Measurements from ENCODE around the gene HJV.

The HJV gene

DNA sequence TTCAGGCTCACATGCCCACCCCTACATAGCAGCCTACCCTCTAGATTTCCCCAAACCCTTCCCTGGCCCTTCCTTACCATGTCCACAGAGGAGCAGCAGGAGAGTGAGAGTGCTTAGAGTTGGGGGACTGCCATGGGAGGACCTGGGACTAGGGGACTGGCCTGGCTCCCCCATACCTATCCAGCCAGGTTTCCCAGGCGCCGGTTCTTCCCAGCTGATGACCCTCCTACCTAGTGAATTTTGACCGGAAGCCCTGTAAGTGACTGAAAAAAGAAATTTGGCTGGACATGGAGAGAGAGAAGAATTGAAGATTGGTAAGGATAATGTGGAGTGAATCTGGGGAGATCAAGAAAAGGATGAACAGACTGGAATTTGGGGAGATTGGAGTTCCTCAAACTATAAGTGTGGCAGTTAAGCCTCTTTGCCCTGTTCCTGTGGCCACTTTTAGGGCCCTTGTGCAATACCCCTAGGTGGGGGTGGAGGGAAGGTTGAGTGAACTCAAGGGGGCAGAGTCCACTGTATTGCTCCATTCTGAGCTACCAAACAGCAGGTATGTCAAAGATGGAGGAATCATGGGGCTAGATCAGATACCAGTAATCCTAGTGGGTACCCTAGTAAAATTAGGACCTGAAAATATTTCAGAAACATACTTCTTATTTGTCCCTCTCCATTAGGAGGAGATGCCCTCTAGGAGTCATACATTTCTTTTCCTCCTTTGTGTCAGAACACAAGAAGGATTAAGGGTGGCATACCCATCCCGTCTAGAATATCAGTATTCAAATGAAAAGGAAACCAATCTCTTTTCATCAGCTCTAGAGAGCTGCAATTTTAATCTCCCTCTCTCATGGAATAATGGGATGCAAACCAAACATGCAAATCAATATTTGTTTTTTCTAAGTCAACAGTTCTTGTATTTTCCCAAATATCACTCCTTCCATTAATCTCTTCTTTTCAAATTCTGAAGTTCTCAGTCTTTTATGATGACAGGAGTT, 1.2 kb downstream of the HJV start:
- DNase-seq = no peak

DNA sequence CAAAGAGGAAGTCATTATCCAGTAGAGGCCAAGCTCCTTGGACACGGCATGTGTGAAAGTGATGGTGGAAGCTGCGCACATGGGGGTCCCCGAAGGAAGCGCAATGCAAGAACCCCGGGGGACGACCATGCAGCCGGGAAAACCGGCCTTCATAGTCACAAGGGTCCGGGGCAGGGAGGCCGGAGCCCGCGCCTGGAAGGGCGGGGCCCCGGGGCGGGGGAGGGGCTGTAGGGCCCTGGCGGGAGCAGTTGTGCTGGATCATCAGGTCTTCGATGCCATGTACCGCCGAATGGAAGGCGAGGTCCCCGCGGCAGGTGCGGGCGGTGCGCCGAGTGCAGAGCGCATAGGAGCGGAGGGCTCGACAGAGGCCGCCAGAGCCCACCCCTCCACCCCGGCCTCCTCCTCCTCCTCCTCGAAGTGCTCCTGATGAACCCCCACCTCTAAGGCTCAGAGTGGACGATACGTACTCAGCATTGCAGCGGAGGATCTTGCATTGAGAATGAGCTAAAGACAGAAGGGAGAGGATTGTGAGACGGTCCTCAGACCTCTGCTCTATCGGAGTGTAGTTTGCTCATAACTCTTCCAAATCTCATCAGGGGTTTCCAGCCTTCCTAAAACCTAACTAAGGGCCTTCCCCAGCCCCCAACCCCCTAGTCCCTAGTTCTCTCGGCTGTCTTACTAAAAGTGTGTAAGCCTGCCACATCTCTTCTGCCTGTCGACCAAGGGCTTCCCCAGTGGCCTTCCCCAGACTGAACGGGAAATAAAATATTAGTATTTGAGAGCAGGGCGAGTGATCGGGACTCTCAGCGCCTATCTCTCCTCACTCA, 2.1 kb downstream of the HJV start:
- DNase-seq = no peak

DNA sequence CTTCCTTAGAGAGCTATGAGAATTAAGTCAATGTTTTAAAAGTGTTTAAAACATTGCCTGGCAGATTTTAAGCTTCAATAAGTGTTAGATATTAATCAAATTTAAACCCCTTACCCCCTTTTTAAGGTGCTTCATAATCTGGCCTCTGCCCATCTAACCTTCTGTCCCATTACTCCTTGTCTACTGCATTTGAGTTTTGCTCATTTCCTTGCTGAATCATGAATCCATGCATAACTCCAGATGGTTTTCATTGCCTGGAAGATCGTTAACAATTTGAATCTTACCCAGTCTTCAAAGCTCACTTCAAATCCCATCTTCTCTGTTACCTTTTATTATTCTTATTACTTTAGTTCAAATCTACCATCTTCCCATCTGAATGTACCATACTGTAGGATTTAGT, 4.6 kb downstream of the HJV start:
- no peak for DNase-seq

DNA sequence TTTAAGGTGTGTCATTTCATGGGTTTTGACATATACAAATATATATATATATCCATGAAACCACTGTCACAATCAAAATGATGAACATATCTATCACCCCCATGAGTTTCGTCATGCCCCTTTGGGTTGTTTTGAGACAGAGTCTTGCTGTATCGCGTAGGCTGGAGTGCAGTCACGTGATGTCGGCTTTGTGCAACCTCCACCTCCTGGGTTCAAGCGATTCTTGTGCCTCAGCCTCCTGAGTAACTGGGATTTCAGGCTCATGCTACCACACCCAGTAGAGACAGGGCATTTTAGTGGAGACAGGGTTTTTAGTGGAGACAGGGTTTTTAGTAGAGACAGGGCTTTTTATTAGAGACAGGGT, 8.0 kb downstream of the HJV start:
- DNase-seq = no peak

DNA sequence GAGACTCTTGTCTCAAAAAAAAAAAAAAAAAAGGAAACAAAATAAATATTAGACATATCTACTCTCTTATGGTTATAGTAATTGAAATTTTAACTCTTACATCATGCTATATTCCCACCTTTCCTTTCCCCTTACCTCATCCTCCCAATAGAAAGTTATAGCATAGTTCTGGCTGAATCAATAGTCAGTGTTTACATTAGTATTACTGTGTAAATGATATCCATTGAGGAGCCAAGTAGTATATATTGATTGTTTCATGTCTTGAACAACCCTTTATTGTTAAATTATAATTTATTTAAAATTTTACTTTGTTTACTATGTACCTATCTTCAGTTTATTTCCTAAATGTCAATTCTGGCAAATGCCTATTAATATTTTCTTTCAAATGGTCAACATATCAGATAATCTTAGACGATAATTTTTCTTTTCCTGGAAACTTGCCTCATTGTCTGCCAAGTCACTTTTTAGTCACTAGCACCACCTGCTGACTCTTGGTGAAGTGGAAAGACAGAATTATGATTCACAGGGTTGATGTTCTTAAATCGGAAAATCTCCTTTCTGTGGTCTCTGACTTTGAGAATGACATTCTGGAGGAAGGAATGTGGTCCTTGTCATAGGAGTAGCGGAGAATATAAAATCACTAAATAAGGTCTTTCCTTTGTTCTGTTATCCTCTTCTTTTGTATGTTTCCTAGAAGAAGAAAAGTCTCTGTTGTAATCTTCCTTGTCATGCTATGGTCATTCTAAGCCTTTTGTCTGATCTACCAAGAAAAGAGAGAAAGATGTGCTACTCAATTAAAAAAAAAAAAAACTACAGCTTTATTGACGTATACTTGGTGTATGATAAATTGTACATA, 8.6 kb downstream of the HJV start:
- no peak for DNase-seq

DNA sequence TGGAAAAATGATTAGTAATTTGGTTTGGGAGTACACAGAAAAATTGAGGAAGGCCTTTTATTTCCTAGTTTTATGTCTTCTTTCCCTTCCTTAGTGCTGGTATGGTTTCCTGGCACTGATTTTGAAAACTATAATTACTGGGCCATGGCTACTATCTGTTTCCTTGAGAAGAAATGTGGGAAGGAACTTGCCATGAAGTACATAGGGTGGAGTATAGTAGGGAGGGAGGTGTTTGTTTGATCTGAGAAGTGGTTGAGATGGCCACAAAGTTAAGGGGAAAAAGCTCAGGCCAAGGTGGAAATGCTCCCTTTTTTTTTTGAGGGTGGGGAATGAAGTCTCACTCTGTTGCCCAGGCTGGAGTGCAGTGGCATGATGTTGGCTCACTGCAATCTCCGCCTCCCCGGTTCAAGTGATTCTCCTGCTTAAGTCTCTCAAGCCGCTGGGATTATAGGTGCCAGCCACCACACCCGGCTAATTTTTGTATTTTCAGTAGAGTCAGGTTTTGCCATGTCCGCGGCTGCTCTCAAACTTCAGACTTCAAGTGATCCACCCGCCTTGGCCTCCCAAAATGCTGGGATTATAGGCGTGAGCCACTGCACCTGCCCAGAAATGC, 11.3 kb downstream of the HJV start:
- no peak for DNase-seq

DNA sequence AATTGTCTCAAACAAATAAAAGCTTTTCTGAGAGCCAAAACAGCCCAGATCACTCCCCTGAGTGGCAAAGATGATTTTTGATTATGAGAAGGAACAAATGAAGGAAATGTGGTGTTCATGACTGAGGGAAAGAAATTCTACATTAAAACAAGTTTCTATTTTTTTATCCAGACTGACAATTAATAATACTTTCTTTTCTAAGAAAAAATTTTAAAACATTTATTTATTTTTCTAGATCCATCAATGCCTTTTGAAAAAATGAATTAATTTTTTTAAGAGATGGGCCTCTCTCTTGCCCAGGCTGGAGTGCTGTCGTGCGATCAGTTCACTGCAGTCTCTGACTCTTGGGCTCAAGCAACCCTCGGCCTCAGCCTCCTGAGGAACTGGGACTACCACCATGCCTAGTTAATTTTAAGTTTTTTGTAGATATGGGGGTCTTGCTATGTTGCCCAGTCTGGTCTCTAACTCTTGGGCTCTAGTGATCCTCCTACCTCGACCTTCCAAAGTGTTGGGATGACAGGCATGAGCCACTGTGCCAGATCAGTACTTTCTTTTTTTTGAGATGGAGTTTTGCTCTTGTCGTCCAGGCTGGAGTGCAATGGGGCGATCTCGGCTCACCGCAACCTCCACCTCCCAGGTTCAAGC, 13.9 kb downstream of the HJV start:
- no peak for DNase-seq

DNA sequence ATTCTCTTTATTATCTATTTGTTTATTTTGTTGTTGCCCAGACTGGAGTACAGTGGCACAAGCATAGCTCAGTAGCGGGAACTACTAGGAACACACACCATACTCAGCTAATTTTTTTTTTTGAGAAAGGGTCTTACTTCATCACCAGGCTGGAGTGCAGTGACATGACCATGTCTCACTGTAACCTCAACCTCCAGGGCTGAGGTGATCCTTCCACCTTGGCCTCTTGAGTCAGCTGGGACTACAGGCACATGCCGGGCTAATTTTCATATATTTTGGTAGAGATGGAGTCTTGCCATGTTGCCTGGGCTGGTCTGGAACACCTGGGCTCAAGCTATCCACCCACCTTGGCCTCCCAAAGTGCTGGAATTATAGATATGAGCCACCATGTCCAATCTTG, 19.8 kb downstream of the HJV start:
- no peak for DNase-seq

DNA sequence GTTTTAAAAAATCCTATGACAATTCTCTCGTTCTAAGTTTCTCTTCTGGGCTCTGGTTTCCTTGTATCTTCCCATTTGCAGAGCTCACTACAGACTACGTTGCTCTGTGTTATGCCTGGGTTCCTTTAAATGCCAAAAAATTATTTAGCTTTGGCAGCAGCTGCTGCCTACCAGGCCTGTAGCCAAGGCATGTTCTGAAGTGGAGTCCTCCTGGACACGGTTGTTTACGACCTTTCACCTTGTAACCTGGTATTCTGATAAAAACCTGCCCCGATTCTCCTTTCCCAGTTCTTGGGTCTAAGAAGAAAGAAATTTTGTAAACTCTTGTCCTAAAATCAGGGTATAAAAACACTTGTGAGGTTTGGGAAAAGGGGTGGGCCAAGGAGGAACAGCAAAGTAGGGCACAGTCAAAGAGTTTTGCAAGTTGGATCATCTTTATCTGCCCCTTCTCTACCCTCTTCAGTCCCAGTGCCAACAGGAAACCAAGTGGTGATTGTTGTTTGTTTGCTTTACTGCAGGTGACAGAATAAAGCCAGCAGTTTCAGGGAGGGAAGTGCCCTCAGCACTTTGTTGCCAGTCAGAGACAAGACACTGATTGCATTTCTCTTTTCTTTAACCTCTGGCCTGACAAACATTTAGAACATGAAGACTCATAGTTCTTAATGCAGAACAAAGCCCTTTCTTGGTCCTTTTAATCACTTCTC, 22.1 kb downstream of the HJV start:
- DNase-seq = no peak

DNA sequence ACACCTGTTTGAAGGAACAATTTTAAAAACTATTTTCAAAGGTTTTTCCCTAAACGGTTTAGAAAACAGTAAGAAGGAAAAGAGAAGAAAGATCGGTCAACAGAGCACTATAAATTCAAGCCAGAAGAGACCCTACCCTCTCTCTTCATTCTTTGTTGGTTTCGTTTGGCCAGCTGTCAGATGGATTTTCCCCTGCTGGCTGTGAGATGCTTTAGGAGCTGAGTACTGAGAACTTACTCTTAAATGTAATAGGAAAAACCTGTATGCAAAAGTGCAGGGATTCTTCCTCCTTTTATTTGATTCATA, 23.9 kb downstream of the HJV start:
- no peak for DNase-seq

DNA sequence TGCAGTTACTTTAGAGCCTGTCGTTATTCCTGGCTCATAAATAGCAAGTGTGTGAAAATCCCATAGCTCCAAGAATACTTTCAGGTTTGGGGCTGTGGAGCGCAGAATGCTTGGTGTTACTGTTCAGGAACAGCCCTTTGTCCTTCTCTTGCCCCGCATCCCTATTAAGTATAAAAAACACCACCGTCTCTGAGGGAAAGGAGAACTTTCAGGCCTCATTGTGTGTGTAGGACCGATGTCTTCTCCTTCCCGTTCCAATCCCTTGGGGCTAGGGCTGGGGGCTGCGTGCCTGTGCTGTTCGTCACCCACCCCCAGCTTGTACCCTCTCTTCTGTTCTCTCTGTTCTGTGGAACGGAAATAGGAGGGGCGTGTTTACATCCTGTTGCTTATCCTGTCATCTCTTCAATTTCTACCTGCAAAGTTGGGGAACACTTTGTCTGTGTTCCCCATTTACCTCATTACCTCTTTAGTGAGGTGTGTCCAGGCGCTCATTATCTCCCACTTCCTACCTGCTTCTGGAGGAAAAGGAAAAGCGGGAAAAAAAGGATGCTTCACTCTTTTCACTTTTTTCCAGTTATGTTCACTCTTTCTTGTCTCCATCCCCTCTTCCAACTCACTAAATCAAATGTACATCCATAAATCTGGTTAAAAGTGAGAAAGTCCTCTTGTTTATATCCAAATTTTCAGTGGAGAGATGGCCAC, 24.4 kb downstream of the HJV start:
- DNase-seq = no peak

DNA sequence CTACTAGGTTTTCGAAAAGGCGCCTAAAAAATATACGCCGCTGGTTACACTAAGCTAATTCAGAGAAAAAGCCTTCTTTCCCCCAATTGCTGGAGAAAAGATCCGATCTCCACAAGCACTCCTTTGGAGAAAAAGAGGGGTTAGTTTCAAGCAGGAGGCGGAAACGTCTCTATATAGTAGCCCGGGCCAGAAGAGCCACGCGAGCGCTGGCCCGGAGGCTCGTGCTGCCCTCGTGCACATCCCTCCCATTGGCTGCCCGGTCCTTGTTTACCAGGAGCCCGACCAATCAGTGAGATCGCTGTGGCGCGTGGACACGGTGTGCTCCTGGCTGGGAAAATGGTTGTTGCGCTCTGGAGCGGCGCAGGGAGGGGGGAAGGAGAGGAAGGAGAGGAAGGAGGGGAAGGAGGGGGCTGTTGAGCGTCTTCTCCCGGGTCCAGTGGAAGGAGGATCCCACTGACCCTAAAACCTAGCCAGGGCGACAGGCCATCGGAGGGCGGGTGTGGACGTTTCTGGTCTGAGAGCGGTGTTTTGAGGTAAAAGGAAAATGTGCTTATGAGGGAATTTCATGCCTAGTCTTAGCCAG, 25.0 kb downstream of the HJV start, which contains the start of gene TXNIP:
TXNIP (minus strand) TSS at position 147 of the 583 bp plus-strand sequence. CDS start 313 bp downstream, outside the sequence.
- peak; percentile 99 for DNase-seq

DNA sequence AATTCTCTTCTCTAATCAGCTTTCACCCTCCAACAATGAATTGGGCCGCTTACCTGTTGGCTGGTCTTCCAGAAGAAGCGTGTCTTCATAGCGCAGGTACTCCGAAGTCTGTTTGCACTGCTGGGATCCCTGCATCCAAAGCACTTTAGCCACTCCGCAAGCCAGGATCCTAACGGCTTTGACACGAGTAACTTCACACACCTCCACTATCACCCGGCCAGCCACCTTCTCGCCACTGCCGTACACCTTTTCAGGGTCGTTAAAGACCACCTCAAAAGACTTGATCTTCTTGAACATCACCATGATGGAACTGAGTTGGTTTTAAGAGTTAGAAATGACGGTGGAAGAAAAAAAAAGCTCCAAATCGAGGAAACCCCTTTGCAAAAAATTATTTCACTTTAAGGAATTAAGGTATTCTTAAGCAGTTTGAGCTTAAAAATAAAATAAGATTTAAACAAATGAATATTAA, 25.5 kb downstream of the HJV start:
- DNase-seq = no peak

DNA sequence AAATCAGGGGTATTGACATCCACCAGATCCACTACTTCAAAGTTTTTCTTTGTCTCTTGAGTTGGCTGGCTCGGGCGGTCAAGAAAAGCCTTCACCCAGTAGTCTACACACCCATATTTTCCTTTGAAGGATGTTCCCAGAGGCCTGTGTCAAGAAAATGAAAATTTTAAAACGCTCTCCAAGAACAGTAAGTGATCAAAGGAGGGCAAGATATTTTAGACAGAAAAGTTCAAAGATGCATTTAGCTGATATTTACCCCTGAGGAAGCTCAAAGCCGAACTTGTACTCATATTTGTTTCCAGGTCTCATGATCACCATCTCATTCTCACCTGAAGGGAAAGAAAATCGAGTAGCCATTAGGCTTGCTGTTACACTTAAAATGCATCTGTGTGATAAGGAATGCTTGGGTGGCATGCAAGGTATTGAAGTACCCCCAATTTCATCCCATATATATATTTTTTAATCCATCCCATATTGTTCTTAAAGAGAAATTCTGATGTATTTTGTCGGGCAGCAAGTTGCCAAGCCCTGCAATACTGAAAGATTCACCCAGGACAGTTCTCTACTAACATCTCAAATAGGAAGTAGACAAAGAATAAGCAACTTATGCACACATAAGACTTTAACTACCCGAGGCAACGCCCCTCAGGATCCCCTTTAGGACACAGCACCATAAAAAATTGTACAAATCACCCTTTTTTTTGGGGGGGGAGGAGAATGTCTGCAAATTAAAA, 26.2 kb downstream of the HJV start:
- no peak for DNase-seq

DNA sequence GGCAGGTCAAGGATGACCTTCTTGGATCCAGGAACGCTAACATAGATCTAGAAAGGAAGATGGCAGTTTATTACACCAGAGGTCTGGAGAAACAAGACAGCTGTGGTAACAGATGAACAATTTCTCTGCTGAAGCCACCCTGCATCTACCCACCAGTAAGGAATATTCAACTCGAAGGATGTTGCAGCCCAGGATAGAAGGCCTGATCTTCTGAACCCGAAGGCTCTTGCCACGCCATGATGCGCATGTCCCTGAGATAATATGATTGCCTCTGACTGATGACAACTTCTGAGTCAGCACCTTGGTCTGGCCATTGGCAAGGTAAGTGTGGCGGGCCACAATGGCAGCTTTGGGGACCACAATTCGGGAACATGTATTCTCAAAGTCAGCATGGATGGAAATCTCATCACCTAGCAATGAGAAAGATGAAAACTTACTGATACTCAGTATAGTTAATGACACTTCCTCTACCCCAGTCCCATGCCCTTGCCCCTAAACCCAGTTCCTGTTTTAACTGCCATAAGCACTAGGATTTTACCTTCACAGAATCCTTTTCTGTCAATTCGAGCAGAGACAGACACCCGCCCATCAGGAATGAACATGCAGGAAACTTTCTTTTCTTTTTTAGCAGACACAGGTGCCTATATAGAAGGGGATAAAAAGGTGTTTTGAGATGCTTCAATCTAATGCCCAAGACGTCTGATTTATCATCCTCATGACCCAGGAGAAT, 27.0 kb downstream of the HJV start:
- DNase-seq = no peak

DNA sequence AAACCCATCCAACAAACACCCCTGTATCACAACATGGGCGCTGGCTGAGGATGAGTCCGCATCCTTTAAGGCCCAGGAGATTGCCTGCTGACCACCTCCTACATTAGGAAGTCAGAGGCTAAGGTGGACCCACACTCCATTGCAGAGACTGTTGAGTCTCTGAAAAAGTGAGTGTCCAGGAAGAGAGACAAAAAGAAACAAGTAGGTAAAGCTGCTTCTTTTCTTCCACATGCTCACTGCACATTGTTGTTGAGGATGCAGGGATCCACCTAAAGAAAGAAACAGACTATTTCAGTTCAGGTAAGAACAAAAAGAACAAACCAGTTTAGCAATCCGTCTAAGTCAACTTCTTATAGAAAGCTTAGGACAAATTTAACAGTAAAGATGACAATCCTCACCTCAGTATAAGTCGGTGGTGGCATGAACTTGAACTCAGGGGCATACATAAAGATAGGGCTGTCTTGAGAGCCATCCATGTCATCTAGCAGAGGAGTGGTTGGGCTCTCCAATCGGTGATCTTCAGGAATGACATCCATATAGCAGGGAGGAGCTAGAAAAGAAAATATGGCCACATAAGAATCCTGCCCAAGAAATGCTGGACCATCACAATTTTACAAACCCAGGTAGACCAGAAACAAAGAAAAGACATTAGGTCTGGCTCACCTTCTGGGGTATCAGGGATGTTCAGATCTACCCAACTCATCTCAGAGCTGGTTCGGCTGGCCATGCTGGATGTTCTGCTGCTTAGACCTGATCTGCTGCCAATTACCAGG, 27.7 kb downstream of the HJV start:
- DNase-seq = no peak

DNA sequence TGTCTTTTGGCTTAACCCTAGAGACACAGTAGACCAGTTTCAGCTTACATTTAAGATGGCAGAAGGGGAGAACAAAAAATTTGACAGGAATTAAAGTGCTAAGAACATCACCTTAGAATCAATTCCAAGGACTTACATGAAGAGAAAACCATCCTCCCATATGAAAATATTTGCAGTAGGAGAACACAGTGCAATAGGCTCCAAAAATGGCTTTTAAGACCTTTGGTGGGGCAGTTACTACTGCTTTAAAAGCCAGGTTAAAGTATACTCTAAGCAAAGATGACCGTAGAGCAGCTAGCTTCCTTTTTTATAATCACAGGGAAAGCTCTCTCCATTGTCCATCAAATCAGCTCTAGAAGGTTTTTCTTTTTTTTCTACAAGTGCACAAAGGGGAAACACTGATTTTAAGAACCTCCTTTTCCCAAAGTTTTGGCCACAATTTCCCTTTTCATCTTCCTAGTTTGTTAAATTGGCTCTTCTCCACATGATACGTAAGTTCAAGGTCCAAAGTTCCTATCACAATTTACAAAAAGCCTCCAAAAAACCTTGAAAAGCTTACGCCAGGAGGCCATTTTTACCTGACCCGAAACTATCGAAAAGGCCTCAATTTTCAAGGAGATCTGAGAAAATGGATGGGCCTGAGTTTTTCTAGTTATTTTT, 28.4 kb downstream of the HJV start:
- DNase-seq = no peak

Data from NCI-H2107 (cell line).